GM18870 (cell line): ENCODE data around the gene ODAD3.
"Not testable (repeated sequence)": the region's sequence is repeated elsewhere in the genome, so short reads cannot be mapped to it uniquely, and the experiment has no call there.

Experiments
- ATAC-seq: cut with Tn5 transposase; IDR thresholded peaks from one replicate; pipeline ENCODE4 v1.9.1; 2021; ENCODE audit warnings: moderate library complexity; ENCODE audit not compliant: unreplicated experiment

ODAD3 gene

GRCh38 chr19:11408591-11408990 is 26.3 kb downstream of the ODAD3 start:
- no peak for ATAC-seq

- not testable (repeated sequence) for ATAC-seq
These were observed 28.2 kb downstream of the ODAD3 start for GRCh38 chr19:11406703-11407236.

GRCh38 chr19:11405846-11406643 is 28.9 kb downstream of the ODAD3 start:
- no peak for ATAC-seq

- no peak for ATAC-seq
These were observed 30.2 kb downstream of the ODAD3 start for GRCh38 chr19:11404588-11405222.

- ATAC-seq, result no peak
These were observed 32.9 kb downstream of the ODAD3 start for GRCh38 chr19:11401808-11402543.

GRCh38 chr19:11400798-11401197 is 34.1 kb downstream of the ODAD3 start:
- ATAC-seq, result no peak

GRCh38 chr19:11399667-11400066 is 35.3 kb downstream of the ODAD3 start:
- no peak for ATAC-seq

GRCh38 chr19:11397089-11397610 is 37.8 kb downstream of the ODAD3 start:
- ATAC-seq, result no peak

- ATAC-seq, result no peak
These were observed 43.8 kb downstream of the ODAD3 start for GRCh38 chr19:11390933-11391680.

- no peak for ATAC-seq
These were observed 44.6 kb downstream of the ODAD3 start for GRCh38 chr19:11390359-11390758.

- no peak for ATAC-seq
These were observed 47.5 kb downstream of the ODAD3 start for GRCh38 chr19:11387162-11388034.

GRCh38 chr19:11384778-11385129 is 50.2 kb downstream of the ODAD3 start:
- ATAC-seq, result no peak

- no peak for ATAC-seq
These were observed 51.2 kb downstream of the ODAD3 start for GRCh38 chr19:11383706-11384048.

- no peak for ATAC-seq
These were observed 51.8 kb downstream of the ODAD3 start for GRCh38 chr19:11382898-11383705.

- ATAC-seq, result peak; percentile 78
These were observed 54.0 kb downstream of the ODAD3 start for GRCh38 chr19:11380653-11381537.

- no peak for ATAC-seq
These were observed 55.0 kb downstream of the ODAD3 start for GRCh38 chr19:11379857-11380350.

GRCh38 chr19:11379269-11379845 is 55.6 kb downstream of the ODAD3 start:
- not testable (repeated sequence) for ATAC-seq
